GM19035 (cell line): ENCODE measurements around the gene NR2F6.
"Not testable (repeated sequence)": the region's sequence is repeated elsewhere in the genome, so short reads cannot be mapped to it uniquely, and the experiment has no call there.

Experiments used
- ATAC-seq: cut with Tn5 transposase; IDR thresholded peaks from one replicate; pipeline ENCODE4 v1.9.1; 2021; ENCODE audit not compliant: unreplicated experiment

The NR2F6 gene

GRCh38 chr19:17213334-17213733 is 32.4 kb downstream of the NR2F6 start:
- ATAC-seq, result no peak

GRCh38 chr19:17211547-17212446 is 33.9 kb downstream of the NR2F6 start:
- ATAC-seq, result no peak

- no peak for ATAC-seq
Observed at GRCh38 chr19:17210296-17210695, 35.4 kb downstream of the NR2F6 start.

GRCh38 chr19:17209126-17210036 is 36.3 kb downstream of the NR2F6 start:
- ATAC-seq, result peak; percentile 44

- no peak for ATAC-seq
Observed at GRCh38 chr19:17206736-17207581, 38.8 kb downstream of the NR2F6 start.

GRCh38 chr19:17205237-17206140 is 40.2 kb downstream of the NR2F6 start:
- no peak for ATAC-seq

GRCh38 chr19:17202713-17203112 is 43.0 kb downstream of the NR2F6 start:
- ATAC-seq, result no peak

GRCh38 chr19:17202249-17202648 is 43.5 kb downstream of the NR2F6 start:
- no peak for ATAC-seq

- ATAC-seq, result no peak
Observed at GRCh38 chr19:17200408-17201079, 45.2 kb downstream of the NR2F6 start.

GRCh38 chr19:17197666-17198065 is 48.1 kb downstream of the NR2F6 start:
- ATAC-seq, result no peak

GRCh38 chr19:17196610-17197009 is 49.1 kb downstream of the NR2F6 start:
- no peak for ATAC-seq

GRCh38 chr19:17195106-17195505 is 50.6 kb downstream of the NR2F6 start:
- no peak for ATAC-seq

GRCh38 chr19:17194608-17195007 is 51.1 kb downstream of the NR2F6 start:
- no peak for ATAC-seq

GRCh38 chr19:17192751-17193150 is 53.0 kb downstream of the NR2F6 start:
- no peak for ATAC-seq

- ATAC-seq, result not testable (repeated sequence)
Observed at GRCh38 chr19:17191736-17192135, 54.0 kb downstream of the NR2F6 start.

GRCh38 chr19:17185590-17185989 is 60.1 kb downstream of the NR2F6 start:
- ATAC-seq, result no peak

- ATAC-seq, result no peak
Observed at GRCh38 chr19:17184371-17184841, 61.3 kb downstream of the NR2F6 start.

- no peak for ATAC-seq
Observed at GRCh38 chr19:17183858-17184321, 61.8 kb downstream of the NR2F6 start.

GRCh38 chr19:17183271-17183761 is 62.4 kb downstream of the NR2F6 start:
- ATAC-seq, result no peak
